ENCODE data around the gene GFM2. TPM values are rescaled to one million over a fixed set of nuclear protein-coding genes. Genes with fewer than 3 reads are reported as not detected.

Gene GFM2
- total and polyA plus RNA-seq, 2 of the 8 experiments (the other 6 are each of a cell fraction or from before 2014, with no cell fraction given) = 17.8 to 30.6 TPM

- TF ChIP-seq ATF3 (IDR thresholded peaks at IDR 0.05; ENCODE audit: insufficient read depth, low read depth, low read length) (no peak), ASH2L (IDR thresholded peaks at IDR 0.05; ENCODE audit: low read length) (no peak), YY1 (IDR thresholded peaks at IDR 0.05; ENCODE audit: low read depth, low read length) (no peak), TAF7 (optimal IDR thresholded peaks at IDR 0.05; ENCODE audit: borderline replicate concordance, low read depth, low read length) (no peak)
These were observed 79.8 kb downstream of the GFM2 start (continued) for GRCh38 chr5:74686962-74687751.
